CD4-positive, alpha-beta T cell treated with Interleukin-17A for 4 hours (primary cell): ENCODE measurements around the gene RAD9A.
"Not testable (repeated sequence)": the region's sequence is repeated elsewhere in the genome, so short reads cannot be mapped to it uniquely, and the experiment has no call there.

Experiments
- DNase-seq: peaks from one replicate; pipeline ENCODE4 v3.0.0-alpha.2; 2020; ENCODE audit warnings: mixed read lengths

RAD9A gene

DNA sequence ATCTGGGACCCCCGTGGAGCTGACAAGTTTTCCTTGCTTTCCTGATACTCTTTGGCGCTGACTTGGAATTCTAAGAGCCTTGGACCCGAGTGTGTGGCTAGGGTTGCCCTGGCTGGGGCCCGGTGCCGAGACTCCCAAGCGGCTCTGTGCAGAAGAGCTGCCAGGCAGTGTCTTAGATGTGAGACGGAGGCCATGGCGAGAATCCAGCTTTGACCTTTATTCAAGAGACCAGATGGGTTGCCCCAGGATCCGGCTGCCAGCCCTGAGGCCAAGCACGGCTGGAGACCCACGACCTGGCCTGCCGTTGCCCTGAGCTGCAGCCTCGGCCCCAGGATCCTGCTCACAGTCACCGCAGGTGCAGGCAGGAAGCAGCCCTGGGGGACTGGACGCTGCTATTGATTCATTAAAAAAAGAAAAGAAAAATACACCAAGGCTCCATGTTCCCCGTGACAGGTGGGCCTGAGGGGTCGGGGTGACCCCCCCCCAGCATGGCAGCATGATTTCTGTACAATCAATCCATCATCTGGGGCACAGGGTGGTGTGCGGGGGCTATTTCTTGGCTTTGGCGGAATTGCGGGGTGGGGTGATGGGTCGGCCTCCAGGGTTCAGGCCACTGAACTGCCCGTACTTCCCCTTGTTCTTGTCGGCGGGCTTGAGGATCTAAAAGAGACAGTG, 6.3 kb downstream of the RAD9A start:
- no peak for DNase-seq

DNA sequence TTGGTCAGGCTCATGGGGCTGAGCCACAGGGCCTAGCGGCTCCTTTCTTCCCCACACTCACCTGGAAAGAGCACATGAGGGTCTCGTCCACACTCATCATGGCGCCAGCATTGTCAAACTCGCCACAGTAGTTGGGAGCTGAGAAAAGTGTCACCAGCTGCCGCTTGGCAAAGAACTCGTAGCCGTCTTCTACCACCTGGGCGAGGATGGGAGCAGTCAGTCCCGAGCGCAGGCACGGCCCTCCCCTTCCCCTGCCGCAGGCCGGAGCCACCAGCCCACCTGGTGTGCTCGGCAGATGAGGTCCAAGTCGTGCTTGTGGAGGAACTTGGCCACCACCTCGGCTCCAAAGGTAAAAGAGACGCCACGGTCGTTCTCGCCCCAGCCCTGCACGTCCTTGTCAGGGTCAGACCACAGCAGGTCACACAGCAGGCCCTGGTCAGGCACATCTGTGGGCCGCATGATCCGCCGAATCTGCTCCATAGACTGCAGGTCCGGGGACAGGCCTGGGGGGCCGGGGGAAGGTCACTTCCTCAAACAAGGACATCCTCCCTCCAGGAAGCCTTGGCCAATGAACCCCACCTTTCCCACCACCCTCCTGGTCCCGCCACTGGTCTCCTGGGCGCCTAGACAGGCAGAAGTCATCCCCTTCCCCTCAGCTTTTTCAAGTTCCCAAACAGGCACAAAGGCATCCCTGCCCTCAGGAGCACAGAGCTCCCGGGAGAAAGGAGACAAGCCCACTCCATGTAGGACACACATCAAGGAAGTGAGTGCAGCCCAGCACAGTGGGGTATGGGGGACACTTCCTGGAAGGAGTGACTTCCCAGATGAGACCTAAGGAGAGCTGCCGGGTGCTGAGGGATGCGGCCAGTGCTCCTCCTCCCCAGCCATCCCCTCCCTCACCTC, 7.1 kb downstream of the RAD9A start:
- DNase-seq, result no peak

DNA sequence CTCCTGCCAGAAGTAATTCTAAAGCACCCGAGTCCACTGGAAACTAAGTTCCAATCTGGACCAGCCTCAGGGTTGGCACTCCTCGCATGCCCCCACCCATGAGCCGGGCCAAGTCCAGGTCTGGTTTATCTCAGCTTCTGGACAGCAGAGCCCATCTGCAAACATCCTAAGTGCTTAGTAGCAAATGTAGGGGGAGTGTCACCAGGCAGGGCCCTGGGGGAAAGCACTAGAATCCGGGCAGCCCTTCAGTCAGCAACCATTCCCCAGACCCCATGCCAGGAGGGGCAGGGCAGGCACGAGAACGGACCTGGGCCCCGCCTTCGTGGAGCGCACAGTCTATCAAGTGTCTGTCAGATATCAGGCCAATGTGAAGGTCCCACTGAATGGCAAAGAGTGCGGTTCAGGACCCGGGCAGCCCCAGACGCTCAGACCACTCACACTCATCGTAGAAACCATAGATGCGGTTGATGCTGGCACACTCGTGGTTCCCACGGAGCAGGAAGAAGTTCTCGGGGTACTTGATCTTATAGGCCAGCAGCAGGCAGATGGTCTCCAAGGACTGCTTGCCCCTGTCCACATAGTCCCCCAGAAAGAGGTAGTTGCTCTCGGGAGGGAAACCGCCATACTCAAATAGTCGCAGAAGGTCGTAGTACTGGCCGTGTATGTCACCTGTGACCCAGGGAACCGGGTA, 8.6 kb downstream of the RAD9A start:
- no peak for DNase-seq

DNA sequence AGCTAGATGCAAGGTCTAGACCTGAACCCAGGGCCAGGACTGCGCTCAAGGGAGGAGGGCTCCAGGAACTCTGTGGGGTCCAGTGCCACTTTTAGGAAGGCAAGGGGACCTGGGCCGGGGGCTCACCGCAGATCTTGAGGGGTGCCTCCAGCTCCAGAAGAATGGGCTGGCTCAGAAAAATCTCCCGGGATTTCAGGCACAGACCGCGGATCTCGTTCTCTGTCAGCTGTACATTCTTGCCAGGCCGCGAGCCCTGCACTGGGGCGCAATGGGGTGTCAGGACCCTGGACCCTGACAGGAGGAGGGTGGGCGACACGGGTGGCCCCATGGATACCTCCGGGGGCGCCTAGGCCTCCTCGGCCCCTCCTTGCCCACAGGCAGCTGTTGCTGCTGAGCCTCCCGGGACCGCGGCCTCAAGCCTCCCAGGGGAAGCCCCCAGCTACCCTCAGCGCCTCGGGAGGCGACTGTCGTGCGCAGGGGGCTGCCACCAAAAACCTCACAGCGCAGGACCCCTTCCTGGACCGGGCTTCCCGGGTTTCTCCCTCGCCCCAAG, 9.2 kb downstream of the RAD9A start:
- no peak for DNase-seq

DNA sequence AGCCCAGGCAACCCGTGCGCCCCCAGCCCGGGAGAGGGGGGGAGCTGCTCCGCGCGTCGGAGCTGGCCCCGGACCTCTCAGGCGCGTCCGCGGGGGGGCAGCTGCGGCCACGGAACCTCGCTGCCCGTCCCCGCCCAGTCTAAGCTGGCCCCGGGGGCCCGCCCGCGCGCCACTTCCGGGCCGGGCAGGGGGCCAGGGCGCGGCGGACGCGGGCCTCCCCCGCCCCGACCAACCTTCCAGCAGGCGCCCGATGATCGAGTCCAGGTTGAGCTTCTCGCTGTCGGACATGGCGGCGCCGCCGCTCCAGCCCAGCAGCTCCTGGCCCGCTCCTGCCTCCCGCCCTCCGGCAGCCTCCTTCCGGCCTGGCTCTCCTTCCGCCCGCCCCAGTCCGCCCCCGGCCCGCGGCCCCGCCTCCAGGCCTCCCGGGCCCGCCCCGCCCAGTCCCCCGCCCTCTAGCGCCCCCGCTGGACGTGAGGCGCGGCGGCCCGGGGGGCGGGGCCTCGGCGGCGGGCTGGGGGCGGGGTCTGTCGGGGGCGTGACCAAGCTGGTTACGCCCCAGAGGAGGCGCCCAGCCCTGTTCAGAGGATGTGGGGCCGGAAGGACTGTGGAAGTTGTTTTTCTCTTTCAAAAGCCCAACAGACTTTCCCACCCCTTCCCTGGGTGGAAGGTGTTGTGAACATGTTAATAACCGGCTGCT, 9.9 kb downstream of the RAD9A start, which contains the start of gene PPP1CA:
Gene PPP1CA, minus strand, starts transcription at position 364 of the 697 bp plus-strand sequence. Its CDS starts 76 bp downstream, at position 288.
- peak; percentile 94 for DNase-seq

DNA sequence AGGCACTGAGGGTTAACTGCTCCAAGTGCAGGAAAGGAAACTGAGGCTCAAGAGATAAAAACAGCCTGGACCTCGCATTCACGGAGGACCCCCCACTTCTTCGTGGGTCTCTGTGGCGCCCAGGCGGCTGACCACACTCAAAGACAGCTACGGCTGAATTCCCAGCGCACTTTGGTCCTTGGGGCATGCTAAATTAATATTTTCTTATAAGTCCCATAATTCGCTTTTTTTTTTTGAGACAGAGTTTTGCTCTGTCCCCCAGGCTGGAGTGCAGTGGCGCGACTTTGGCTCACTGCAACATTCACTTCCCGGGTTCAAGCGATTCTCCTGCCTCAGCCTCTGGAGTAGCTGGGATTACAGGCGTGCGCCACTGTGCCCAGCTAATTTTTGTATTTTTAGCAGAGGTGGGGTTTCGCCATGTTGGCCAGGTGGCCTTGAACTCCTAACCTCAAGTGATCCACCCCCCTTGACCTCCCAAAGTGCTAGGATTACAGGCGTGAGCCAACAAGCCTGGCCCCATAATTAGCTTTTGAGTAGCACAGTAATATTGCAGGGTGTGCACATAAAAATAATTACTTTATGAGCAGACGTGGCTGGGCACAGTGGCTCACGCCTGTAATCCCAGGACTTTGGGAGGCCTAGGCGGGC, 10.5 kb downstream of the RAD9A start:
- not testable (repeated sequence) for DNase-seq

DNA sequence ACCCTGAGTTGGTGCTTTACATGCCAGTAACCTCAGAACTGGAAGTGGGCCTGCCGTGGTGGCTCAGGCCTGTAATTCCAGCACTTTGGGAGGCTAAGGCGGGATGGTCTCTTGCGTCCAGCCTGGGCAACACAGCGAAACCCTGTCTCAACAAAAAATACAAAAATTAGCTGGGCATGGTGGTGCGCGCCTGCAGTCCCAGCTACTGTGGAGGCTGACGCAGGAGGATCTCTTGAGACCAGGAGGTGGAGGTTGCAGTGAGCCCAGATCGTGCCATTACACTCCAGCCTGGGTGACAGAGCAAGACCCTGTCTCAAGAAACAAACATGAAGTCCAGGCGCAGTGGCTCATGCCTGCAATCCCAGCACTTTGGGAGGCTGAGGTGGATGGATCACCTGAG, 11.3 kb downstream of the RAD9A start:
- DNase-seq, result not testable (repeated sequence)

DNA sequence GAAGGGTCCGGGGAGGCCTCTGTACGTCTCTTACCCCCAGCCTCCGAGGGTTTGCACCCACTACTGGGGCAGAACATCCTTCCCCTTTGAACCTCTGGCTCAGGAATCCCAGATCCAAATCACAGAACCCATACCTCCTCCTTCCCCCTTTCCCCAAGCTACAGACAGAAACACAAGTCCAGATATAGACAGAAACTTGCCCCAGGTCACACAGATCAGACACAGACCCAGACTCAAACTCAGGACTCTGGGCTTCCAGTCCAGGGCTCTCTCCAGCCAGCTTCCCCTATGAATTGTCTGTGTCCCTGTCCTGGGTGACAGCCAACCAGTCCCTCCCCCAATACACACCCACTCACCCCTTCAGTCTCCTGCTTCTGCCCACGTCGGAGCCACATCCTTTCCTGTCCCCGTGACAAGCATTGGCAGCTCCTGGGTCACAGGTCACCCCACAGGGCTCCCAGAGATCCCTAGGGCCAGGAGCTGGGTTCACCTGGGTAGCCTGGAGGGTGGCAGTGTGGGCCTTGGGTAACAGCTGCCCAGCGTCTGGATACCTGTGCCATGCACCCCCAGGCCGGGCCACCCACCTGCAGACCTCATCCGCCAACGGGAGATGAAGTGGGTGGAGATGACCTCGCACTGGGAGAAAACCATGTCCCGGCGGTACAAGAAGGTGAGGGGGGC, 12.9 kb downstream of the RAD9A start:
- DNase-seq, result peak; percentile 77

DNA sequence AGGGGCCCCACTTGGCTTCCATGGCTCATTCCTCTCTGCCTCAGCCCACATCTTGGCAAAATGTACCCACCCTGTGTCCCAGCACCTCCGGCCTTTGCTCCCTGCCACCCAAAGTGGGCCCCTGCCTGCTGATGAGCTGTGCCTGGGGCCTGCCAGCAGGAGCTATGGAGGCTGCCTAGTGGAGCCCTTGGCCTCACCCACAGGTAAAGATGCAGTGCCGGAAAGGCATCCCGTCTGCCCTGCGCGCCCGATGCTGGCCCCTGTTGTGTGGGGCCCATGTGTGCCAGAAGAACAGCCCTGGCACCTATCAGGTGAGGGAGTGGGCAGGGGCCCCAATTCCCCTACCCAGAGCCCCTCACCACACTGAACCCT, 13.4 kb downstream of the RAD9A start:
- peak; percentile 50 for DNase-seq

DNA sequence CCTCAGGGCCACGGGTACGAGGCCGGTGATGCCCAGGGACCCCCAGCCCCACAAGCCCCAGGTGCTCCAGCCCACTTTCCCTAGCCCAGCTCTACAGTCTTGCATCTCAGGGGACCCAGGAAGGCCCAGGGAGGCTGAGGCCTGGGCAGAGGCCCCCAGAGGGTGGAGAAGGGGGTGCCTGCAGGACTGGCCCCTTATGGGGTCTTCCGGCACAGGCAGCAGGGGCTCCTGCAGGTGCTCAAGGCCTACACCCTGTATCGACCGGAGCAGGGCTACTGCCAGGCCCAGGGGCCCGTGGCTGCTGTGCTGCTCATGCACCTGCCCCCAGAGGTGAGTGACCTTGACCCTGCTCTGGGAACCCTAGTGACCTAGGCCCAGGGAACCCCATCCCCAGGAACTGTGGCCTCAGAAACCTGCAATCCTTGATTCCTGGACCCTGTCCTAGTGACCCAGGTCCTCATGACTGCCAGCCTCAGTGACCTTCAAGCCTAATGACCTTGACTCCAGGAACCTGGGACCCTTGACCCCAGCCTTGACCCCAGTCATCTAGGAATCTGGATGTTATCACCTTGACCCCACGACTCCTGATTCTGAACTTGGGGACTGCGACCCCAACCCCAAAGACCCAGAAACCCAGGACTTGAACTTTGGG, 14.0 kb downstream of the RAD9A start:
- no peak for DNase-seq

DNA sequence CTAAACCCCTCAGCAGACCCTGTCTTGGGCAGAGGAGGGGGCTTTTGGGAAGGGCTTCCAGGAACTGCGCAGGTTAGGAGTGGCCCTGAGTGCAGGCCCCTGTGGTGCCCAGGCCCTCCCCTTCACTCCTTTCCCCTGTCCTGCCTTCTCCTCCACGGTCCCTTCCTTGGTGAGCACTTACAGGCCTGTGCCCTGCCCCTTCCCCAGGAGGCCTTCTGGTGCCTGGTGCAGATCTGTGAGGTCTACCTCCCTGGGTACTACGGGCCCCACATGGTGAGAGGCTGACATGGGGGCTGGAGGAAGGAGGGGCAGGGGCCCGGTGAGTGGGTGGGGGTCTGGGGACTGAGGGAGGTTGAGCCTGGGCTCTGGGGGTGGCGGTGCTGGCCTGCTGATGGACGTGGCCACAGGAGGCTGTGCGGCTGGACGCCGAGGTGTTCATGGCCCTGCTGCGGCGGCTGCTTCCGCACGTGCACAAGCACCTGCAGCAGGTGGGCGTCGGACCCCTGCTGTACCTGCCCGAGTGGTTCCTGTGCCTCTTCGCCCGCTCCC, 14.7 kb downstream of the RAD9A start:
- DNase-seq, result no peak

DNA sequence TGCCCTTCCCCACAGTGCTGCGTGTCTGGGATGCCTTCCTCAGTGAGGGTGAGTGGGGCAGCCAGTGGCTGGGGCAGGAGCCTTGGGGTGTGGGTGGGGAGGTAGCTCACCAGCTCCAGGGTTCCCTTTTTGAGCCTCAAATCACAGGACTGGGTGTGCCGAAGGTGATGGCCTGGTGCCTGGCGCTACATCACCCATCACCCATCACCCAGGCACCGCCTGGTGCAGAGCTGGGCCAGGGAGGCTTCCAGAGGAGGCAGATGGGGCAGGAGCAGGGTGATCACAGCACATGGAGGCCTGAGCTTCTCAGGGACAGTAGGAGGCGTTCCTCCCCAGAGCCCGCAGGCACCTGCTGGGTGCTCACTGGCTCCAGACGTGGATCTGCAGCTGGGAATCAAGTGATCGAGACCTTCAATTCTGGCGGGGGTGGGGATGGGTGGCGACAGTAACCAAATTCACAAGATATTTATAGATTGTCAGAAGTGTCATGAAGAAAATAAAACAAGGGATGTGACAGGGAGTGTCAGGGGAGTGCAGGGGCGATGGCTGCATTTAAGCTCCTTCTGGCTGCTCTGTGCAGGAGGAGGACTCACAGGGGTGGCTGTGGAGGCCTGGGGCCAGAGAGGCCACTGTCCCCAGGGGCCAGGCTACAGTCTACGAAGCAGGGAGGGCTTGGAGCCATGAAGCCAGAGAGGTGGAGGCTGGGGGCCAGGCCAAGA, 15.3 kb downstream of the RAD9A start:
- peak; percentile 58 for DNase-seq

DNA sequence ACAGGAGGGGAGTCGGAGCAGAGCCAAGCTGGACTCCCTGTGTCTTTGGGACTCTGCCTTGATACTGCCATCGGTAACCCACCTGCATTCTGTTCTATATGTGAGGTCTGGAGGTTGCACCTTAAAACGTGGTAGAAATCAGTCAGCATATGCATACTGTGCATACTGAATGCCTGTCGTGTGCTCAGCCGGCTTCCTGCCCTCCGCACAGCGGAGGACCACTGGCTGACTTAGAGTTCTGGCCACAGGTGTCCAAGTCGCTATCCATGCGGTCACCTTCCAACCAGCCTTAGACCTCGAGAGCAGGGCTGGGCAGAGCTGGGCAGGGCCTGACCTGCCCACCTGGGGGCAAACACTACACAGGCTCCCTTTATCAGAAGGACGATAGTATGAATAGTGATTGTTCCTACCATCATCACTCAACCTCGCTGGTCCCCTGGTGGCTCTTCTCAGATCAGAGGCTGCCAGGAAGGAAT, 15.9 kb downstream of the RAD9A start:
- no peak for DNase-seq

DNA sequence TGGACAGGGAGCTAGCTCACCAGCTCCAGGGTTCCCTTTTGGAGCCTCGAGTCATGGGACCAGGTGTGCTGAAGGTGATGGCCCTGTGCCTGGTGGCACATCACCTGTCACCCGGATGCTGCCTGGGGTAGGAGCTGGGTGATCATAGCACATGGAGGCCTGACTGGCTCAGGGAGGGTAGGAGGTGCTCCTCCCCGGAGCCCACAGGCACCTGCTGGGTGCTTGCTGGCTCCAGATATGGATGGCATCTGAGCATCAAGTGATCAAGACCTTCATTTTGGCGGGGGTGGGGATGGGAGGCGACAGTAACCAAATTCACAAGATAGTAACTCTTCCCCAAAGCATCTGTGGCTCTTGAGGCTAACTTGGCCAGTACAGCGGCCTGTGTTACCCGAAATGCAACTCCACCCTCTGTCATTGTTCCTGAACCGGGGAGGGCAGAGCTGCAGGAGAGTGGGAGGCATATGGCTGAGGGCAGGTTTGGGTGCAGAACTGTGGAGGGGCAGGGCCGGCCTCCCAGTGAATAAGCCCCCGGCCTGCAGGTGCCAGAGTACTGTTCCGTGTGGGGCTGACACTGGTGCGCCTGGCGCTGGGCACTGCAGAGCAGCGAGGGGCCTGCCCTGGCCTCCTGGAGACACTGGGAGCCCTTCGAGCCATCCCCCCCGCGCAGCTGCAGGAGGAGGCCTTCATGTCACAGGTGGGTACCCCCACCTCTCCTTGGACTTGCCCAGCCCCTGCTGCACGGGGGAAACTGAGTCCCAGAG, 16.8 kb downstream of the RAD9A start:
- peak; percentile 58 for DNase-seq

DNA sequence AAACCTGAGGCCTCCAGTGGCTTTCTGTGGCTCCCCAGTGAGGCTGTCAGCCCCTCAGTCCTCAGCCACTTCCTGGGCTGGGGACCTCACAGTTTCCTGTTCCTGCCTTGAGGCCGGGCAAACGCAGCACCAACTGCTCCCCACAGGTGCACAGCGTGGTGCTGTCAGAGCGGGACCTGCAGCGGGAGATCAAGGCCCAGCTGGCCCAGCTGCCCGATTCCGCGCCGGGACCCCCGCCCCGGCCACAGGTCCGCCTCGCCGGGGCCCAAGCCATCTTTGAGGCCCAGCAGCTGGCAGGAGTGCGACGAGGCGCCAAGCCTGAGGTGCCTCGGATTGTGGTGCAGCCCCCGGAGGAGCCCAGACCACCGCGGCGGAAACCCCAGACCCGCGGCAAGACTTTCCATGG, 17.5 kb downstream of the RAD9A start:
- peak; percentile 83 for DNase-seq

DNA sequence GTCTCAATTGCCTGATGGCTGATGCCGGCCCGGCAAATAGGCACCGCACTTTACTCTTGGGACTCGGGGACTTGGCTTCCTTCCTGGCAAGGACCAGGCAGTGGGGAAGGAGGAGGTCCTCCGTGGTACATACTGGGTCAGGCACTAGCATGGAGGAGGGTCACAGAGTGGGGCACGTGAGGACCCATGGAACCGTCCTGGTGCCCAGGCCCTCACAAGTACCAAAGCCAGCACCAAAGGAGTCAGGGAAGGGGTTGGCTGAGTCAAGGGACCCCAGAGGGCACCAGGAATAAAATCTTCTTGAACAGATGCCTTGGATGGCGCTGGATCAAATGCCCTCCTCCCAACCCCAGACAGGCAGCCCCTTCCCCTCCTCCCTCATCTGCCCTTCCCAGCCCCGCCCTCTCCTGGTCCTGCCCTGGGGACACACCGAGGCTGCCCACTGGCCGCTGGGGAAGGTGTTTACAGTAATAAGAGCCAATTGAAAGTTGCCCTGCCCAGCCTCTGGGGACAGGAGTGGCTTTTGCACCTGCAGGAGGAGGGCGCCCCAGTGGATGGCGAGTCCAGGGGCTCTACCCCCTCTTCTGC, 18.1 kb downstream of the RAD9A start:
- DNase-seq, result peak; percentile 33

DNA sequence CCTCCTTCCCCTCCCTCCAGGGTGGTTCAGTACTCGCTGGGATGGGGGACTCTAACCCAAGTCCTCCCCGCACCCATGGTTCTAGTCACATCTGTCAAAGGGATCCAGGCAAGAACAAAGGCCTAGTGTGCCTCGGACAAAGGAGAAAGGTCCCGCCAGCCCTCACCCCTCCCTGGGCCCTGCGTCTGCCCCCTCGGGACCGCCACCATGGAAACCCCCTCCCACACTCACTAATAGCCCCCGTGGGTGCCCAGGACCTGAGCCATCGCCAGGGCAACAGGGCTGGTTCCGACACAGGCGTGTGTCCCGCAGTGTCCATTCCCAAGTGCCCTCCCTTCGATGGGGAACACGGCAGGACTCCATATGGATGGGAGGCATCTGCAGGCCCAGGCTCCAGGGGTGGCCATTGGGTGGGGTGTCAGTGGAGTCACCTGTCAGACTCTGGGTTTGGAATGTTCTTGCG, 18.6 kb downstream of the RAD9A start:
- no peak for DNase-seq
